Common myeloid progenitor, CD34-positive (primary cell): ENCODE measurements around the gene MAPK14.
"Not testable (repeated sequence)": the region's sequence is repeated elsewhere in the genome, so short reads cannot be mapped to it uniquely, and the experiment has no call there.

ENCODE experiments used
- CTCF ChIA-PET: fragments of 350-600 bp; sonication (Branson Sonifier 250); formaldehyde crosslinking; loops from one replicate; lab custom pipeline; 2021; ENCODE audit warnings: antibody characterized with exemption; lab: Charles Lee
- POLR2A ChIA-PET: fragments of 350-600 bp; sonication (Branson Sonifier 250); formaldehyde crosslinking; loops from one replicate; lab custom pipeline; 2021; ENCODE audit warnings: antibody characterized with exemption; lab: Charles Lee
- DNase-seq, 3 donors: peaks; one replicate each; pipeline versions ENCODE4 v3.0.0 to v3.0.0-alpha.2; 2013
- H3K27ac ChIP-seq, 2 experiments: 1 replicate in 1 of 2; 2 replicates in 1 of 2; pipeline ENCODE4 v1.7.0; 2013; ENCODE audit warnings: inconsistent platforms in 2 of 2, low read length in 2 of 2, mild to moderate bottlenecking in 2 of 2, low read depth in 1 of 2, moderate library complexity in 1 of 2; ENCODE audit not compliant: severe bottlenecking in 2 of 2, insufficient read depth in 1 of 2, poor library complexity in 1 of 2
- H3K27me3 ChIP-seq, 5 experiments: replicated peaks in 2 of 5; 1 replicate in 3 of 5; 2 replicates in 2 of 5; pipeline versions ENCODE4 v1.6.1 to v1.7.0; 2013; ENCODE audit warnings: low read length in 4 of 5, mild to moderate bottlenecking in 2 of 5, moderate library complexity in 2 of 5, inconsistent platforms in 1 of 5; ENCODE audit not compliant: insufficient read depth in 5 of 5, control insufficient read depth in 4 of 5
- H3K36me3 ChIP-seq, 4 experiments: 1 replicate in 2 of 4; 2 replicates in 2 of 4; pipeline versions ENCODE4 v1.6.1 to v1.7.0; 2013; ENCODE audit warnings: low read length in 3 of 4, control low read depth in 1 of 4, mild to moderate bottlenecking in 1 of 4; ENCODE audit not compliant: control insufficient read depth in 4 of 4, insufficient read depth in 4 of 4
- H3K4me1 ChIP-seq, 4 experiments: 1 replicate in 3 of 4; 2 replicates in 1 of 4; pipeline versions ENCODE4 v1.6.1 to v1.7.1; 2013; ENCODE audit warnings: low read length in 3 of 4, mild to moderate bottlenecking in 3 of 4, control low read depth in 1 of 4, inconsistent platforms in 1 of 4, moderate library complexity in 1 of 4; ENCODE audit not compliant: control insufficient read depth in 4 of 4, insufficient read depth in 4 of 4; ENCODE audit errors: control extremely low read depth in 1 of 4
- H3K4me3 ChIP-seq, 7 experiments: 1 replicate in 4 of 7; 2 replicates in 3 of 7; pipeline versions ENCODE4 v1.5.1 to v1.7.0; 2013; ENCODE audit warnings: mild to moderate bottlenecking in 7 of 7, low read length in 6 of 7, moderate library complexity in 6 of 7, inconsistent platforms in 2 of 7, low read depth in 2 of 7, control low read depth in 1 of 7; ENCODE audit not compliant: insufficient read depth in 4 of 7, control insufficient read depth in 1 of 7; ENCODE audit errors: extremely low read depth in 1 of 7
- H3K9me3 ChIP-seq, 5 experiments: 1 replicate in 4 of 5; 2 replicates in 1 of 5; pipeline versions ENCODE4 v1.6.1 to v1.7.1; 2013; ENCODE audit warnings: low read length in 4 of 5, mild to moderate bottlenecking in 2 of 5, inconsistent platforms in 1 of 5, low read depth in 1 of 5, moderate library complexity in 1 of 5; ENCODE audit not compliant: control insufficient read depth in 4 of 5, insufficient read depth in 2 of 5; ENCODE audit errors: control extremely low read depth in 1 of 5
- WGBS: methylation state at CpG from one replicate; pipeline ENCODE4 v1.1.5; 2013; ENCODE audit not compliant: insufficient coverage; 5-methylcytosine and 5-hydroxymethylcytosine counted together

MAPK14 gene

DNA sequence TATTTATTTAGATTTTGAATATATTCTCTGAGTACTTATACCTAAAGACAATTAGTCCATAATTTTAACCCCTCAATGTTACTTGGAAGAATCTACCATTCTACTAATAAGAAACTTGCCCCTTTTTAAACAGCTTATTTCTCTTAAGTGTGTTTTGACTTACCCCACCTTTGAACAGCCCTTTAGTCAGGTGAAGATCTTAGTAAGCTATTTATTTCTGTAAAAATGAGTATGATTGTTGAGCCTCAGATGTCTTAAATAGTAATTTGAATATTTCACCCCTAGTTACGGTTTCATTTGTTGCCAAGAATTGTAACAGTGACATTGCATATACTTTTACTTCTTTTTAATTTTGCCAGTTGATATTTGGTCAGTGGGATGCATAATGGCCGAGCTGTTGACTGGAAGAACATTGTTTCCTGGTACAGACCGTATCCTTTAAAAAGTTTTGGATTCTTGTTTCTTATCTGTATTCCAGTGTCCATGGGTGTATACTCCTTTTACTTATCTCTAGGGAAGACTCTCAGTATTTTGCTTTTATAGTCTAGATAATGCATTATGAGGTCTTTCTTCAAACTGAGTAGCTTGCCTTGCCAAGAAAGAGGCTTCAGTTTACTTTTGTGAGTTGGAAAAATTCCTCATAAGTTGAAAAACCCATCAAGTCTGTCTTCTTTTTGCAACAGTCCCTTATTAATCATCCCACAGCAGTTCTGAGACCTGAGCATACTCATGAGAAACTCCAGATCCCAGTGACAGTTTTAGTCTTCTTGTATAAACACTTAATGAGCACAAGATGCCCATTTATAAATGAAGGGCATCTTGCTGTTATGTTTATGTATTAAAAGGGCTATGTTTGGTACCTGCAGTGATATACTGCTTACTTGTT lies 48.8 kb downstream of the MAPK14 start:
- no peak for DNase-seq
- Histone ChIP-seq H3K9me3 (peaks cover under 1 to 7% (median 5%) of the 10 kb centered on the region in 5 experiments), H3K4me3 (no peak overlapping the region), H3K27ac (no peak overlapping the region), H3K36me3 (peaks cover 26 to 59% (median 46%) of the 10 kb centered on the region in 4 experiments), H3K27me3 (no peaks in the 10 kb centered on the region), H3K4me1 (peaks cover 0 to 7% (median under 1%) of the 10 kb centered on the region in 4 experiments)
- WGBS: 90% methylated on average over 2 of the region's 3 CpGs
- POLR2A ChIA-PET: interaction anchor here (1.0 kb wide), 1 partner anchor 48 kb away, joined by 3 read pairs; no protein-coding TSS in a partner anchor
- CTCF ChIA-PET: interaction anchor here (1.5 to 4.6 kb wide), 6 partner anchors 9 to 48 kb away, joined by 3 to 47 read pairs (median 10); partner anchors contain the start of gene MAPK14

DNA sequence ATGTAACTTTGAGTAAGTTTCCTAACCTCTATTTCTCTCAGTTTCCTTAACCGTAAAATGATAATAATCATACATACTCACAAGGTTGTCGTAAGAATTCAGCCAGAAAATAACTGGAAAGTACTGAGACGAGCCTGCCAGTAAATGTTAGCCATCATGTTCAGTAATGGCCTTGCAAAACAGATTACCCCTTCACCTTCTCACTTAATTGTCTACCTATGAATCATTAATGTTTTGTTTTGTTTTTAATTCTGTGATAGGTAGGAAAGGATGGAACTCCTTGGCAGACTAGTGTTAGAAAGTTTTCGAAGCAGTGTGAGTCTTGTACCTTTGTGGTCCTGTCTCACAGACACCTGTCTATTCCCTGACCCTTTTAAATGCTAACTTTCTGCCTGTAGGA lies 50.6 kb downstream of the MAPK14 start:
- Histone ChIP-seq H3K27me3 (no peaks in the 10 kb centered on the region), H3K9me3 (peaks cover 2 to 15% (median 8%) of the 10 kb centered on the region in 5 experiments), H3K4me1 (peaks cover 0 to 7% (median under 1%) of the 10 kb centered on the region in 4 experiments), H3K4me3 (no peak overlapping the region), H3K27ac (peak overlapping the region in 1 of 2 experiments; percentile 55), H3K36me3 (peaks cover 36 to 76% (median 56%) of the 10 kb centered on the region in 4 experiments)
- ChIA-PET POLR2A (interaction anchor here (1.4 kb wide), 1 partner anchor 51 kb away, joined by 3 read pairs; the partner anchor contains the start of gene MAPK14), CTCF (interaction anchor here (1.1 to 4.6 kb wide), 10 partner anchors 8 to 50 kb away, joined by 3 to 47 read pairs (median 8); partner anchors contain the start of gene MAPK14)
- 100% methylated on average over 3 of the region's 4 CpGs for WGBS
- DNase-seq: no peak

DNA sequence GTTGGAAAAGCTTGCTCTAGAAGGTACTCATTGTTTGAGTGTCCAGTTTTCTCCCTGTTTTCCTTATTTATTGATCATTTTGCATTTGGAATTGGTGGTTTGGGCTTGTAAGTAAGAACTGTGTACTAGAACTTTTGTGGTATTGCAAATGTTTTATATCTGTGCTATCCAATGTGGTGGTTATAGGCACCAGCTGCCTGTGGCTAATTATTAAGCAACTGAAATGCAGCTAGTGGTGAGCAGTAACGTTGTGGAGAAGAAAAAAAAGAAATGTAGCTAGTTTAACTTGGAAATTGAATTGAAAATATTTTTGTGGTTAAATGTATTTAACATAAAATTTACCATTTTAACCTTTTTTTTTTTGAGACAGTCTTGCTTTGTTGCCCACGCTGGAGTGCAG lies 52.0 kb downstream of the MAPK14 start:
- Histone ChIP-seq H3K9me3 (peaks cover 3 to 17% (median 8%) of the 10 kb centered on the region in 5 experiments), H3K4me3 (no peak overlapping the region), H3K36me3 (peaks cover 34 to 91% (median 61%) of the 10 kb centered on the region in 4 experiments), H3K27me3 (no peaks in the 10 kb centered on the region), H3K4me1 (peaks cover 0 to 4% (median under 1%) of the 10 kb centered on the region in 4 experiments), H3K27ac (no peak overlapping the region)
- ChIA-PET POLR2A (no interaction called here), CTCF (interaction anchor here (0.6 to 4.6 kb wide), 4 partner anchors 8 to 52 kb away, joined by 3 to 47 read pairs (median 24); partner anchors contain the start of gene MAPK14)
- no peak for DNase-seq
- WGBS: 100% methylated on average over 1 of the region's 2 CpGs

DNA sequence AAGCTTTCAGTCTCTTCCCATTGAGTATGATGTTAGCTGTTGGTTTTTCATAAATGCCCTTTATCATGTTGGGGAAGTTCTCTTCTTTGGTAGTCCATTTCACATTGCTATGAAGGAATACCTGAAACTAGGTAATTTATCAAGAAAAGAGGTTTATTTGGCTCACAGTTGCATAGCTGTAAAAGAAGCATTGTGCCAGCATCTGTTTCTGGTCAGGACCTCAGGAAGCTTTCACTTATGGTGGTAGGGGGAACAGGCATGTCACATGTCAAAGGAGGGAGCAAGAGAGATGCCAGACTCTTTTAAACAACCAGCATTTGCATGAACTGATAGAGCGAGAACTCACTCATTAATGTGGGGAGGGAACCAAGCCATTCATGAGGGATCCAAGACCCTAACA lies 54.7 kb downstream of the MAPK14 start:
- no peak for DNase-seq
- WGBS: 100% methylated on average over 1 of the region's 1 CpG
- CTCF ChIA-PET: interaction anchor here (1.3 to 5.0 kb wide), 4 partner anchors 12 to 55 kb away, joined by 3 to 50 read pairs (median 5); partner anchors contain the start of gene MAPK14
- Histone ChIP-seq H3K27ac (no peak overlapping the region), H3K27me3 (no peaks in the 10 kb centered on the region), H3K4me1 (peaks cover 0 to 4% (median 0%) of the 10 kb centered on the region in 4 experiments), H3K36me3 (peaks cover 30 to 77% (median 58%) of the 10 kb centered on the region in 4 experiments), H3K9me3 (peaks cover 3 to 17% (median 8%) of the 10 kb centered on the region in 5 experiments), H3K4me3 (no peak overlapping the region)
- POLR2A ChIA-PET: no interaction called here

DNA sequence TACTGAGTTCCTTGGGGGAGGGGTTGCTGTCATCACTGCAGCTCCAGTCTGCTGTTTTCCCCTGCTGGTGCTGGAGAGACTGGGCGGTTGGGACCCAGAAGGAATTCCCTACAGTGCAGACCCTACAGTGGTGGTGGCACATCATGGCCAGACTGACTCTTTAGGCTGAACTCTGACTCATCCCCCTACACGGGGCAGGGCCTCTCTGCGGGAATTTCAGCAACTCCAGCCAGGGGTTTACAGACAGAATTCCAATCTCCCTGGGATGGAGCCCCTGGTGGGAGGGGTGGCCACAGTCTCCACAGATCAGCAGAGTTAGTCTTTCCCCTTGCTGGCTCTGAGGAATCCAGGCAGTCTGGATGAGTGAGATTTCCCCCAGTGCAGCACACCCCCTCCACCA lies 55.8 kb downstream of the MAPK14 start:
- H3K27me3 ChIP-seq: no peaks in the 10 kb centered on the region
- H3K36me3 ChIP-seq: peaks cover 21 to 67% (median 50%) of the 10 kb centered on the region in 4 experiments
- peaks cover 3 to 17% (median 8%) of the 10 kb centered on the region in 5 experiments for H3K9me3 ChIP-seq
- POLR2A ChIA-PET: no interaction called here
- CTCF ChIA-PET: interaction anchor here (1.3 to 5.0 kb wide), 3 partner anchors 11 to 56 kb away, joined by 4 to 50 read pairs (median 6); partner anchors contain the start of gene MAPK14
- WGBS: 100% methylated on average over 3 of the region's 3 CpGs
- peaks cover 0 to 4% (median 0%) of the 10 kb centered on the region in 4 experiments for H3K4me1 ChIP-seq
- no peak overlapping the region for H3K4me3 ChIP-seq
- no peak for DNase-seq
- H3K27ac ChIP-seq: no peak overlapping the region

DNA sequence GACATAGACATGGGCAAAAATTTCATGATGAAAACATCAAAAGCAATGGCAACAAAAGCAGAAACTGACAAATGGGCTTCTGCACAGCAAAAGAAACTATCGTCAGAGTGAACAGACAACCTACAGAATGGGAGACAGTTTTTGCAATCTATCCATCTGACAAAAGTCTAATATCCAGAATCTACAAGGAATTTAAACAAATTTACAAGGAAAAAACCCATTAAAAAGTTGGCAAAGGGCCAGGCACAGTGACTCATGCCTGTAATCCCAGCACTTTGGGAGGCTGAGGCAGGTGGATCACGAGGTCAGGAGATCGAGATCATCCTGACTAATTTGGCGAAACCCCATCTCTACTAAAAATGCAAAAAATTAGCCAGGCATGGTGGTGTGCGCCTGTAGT lies 60.6 kb downstream of the MAPK14 start:
- peaks cover 5 to 43% (median 30%) of the 10 kb centered on the region in 4 experiments for H3K36me3 ChIP-seq
- H3K4me3 ChIP-seq, DNase-seq, H3K4me1 ChIP-seq, POLR2A ChIA-PET, H3K9me3 ChIP-seq, H3K27me3 ChIP-seq, H3K27ac ChIP-seq: not testable (repeated sequence)
- CTCF ChIA-PET: interaction anchor here (1.1 to 10.0 kb wide), 3 partner anchors 10 to 62 kb away, joined by 3 to 196 read pairs (median 8); partner anchors contain the start of genes MAPK14 and SLC26A8
- 100% methylated on average over 5 of the region's 5 CpGs for WGBS
